GM18505 (cell line): ENCODE measurements around the gene GALNT2.

Experiments used
- ATAC-seq: cut with Tn5 transposase; IDR thresholded peaks from one replicate; pipeline ENCODE4 v1.9.1; 2021; ENCODE audit not compliant: unreplicated experiment
- POLR2A ChIP-seq: IDR thresholded peaks from 4 replicates; pipeline ENCODE4 v1.6.1; 2011; ENCODE audit warnings: borderline replicate concordance; ENCODE audit not compliant: insufficient read depth, insufficient read length; ENCODE audit errors: extremely low read depth

The GALNT2 gene

GRCh38 chr1:230130172-230130944 is 63.3 kb downstream of the GALNT2 start:
- no peak for ATAC-seq
- TF ChIP-seq POLR2A: no peak

- no peak for ATAC-seq
- TF ChIP-seq POLR2A: no peak
Measured at GRCh38 chr1:230131457-230131856, 64.4 kb downstream of the GALNT2 start.

DNA sequence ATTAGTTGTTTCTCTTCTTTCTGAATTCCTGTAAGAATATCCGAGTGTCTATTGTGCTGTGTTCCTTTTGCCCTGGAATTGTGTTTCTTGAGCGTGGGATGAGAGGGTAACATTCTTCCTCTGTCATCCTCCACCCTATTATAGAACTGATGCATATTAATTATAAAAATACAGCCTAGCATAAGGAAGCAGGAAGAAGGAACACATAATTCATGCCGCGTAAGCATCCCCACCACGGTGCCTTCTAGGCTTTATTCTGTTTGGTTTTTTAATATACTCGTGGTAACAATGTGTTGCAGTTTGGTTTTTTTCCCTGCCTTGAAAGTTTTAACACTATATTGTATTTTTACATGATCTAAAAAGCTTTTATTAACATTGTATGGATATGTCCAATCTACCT is 65.7 kb downstream of the GALNT2 start:
- ATAC-seq: no peak
- TF ChIP-seq POLR2A: no peak

DNA sequence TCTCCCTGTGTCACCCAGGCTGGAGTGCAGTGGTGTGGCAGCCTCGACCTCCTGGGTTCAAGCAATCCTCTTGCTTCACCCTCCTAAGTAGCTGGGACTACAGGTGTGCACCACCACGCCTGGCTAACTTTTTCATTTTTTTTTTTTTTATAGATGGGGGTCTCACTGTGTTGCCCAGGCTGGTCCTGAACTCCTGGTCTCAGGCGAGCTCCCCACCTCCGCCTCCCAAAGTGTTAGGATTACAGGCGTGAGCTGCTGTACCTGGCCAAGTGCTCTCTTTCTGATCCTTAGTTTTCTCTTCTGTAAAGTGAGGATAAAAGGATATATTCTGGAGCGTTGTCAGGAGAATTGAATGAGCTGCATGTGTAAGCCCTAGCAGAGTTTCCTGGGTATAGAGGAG is 68.7 kb downstream of the GALNT2 start:
- no peak for TF ChIP-seq POLR2A
- no peak for ATAC-seq

GRCh38 chr1:230136453-230137336 is 69.7 kb downstream of the GALNT2 start:
- ATAC-seq: no peak
- TF ChIP-seq POLR2A: no peak

GRCh38 chr1:230137337-230137815 is 70.3 kb downstream of the GALNT2 start:
- ATAC-seq: no peak
- TF ChIP-seq POLR2A: no peak

- TF ChIP-seq POLR2A: no peak
- no peak for ATAC-seq
Measured at GRCh38 chr1:230138561-230139239, 71.7 kb downstream of the GALNT2 start.

- TF ChIP-seq POLR2A: no peak
- no peak for ATAC-seq
Measured at GRCh38 chr1:230139315-230139714, 72.3 kb downstream of the GALNT2 start.

DNA sequence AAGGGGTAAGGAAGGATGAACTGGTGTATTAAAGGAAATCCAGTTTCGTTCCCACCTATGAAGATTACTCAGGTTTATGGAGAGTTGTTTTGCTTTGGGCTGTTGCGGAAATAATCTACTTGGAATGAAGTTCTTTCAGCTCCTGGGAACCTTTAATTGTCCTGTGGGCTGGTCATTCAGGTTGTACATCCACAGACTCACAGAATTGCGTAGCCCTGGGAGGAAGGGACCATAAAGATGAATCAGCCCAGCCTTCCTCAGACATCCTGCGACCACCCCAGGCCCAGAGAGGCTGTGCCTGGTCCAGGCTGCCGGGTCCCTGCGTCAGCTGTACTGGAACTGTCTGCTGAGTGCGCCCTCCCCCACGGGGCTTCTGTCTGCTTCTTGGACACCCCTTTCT is 72.7 kb downstream of the GALNT2 start:
- TF ChIP-seq POLR2A: no peak
- ATAC-seq: no peak

DNA sequence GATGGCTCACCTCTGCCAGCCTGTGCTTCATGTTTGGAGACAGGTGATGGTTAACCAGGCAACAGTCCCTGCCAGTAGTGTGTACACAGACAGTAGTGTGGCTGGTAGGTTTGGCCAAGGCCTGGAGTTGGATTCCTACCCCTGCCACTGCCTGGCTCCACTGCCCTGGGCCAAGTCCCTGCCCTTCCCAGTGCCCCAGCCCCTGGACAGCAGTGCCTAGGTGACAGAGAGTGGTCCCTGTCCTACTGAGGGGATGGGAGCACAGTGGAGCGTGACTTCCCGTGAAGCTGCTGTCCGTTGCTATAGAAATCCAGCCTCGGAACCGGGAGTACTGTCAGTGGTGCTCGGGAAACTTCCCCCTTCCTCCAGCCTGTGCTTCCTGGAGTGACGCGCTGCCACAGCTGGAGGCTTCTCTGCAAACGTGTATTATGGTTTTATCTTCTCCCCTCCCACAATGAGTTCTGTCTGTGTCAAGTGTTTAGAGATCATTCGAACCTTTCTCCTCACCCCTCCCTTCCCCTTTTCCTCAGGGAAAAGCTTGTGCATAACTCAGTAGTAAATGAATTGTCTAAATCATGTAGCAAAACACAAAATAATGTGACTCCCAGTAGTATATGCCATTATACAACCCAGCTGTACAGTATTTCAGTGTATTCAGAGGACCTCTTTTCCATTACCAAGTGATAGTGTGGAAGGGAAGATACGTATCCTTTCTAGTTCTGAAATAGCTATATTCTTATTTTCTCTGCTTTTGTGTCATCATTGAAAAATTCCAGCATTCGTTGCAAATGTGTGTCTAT is 73.4 kb downstream of the GALNT2 start:
- no peak for TF ChIP-seq POLR2A
- ATAC-seq: no peak

- TF ChIP-seq POLR2A: no peak
- no peak for ATAC-seq
Measured at GRCh38 chr1:230141021-230141648, 74.1 kb downstream of the GALNT2 start.
